ENCODE measurements around the gene EDC4.
A peak's percentile ranks its signal among the peaks of the same experiment; 100 is the strongest.

Gene EDC4

GRCh38 chr16:67926181-67926750 lies 53.4 kb downstream of the EDC4 start (continued):
- TF ChIP-seq ZNF280D (tag by site-specific recombination; IDR thresholded peaks at IDR 0.05) (no peak), ZNF791 (tag by site-specific recombination; IDR thresholded peaks at IDR 0.05) (no peak), ZNF658 (tag by site-specific recombination; IDR thresholded peaks at IDR 0.05) (no peak), TRIM28 (IDR thresholded peaks at IDR 0.05; ENCODE audit: borderline replicate concordance, low read length) (peak; percentile 57; the same call in 1 of the 2 replicates), SCRT2 (tag by site-specific recombination; IDR thresholded peaks at IDR 0.05) (peak; percentile 44; the same call in 1 of the 2 replicates), HOXC10 (CRISPR knock-in tag; IDR thresholded peaks at IDR 0.05) (no peak), ZNF792 (tag by site-specific recombination; IDR thresholded peaks at IDR 0.05) (peak; percentile 97; the same call in 1 of the 2 replicates), ZEB2 (tag by site-specific recombination; IDR thresholded peaks at IDR 0.05) (peak; percentile 78; the same call in 1 of the 2 replicates), ZNF561 (tag by site-specific recombination; IDR thresholded peaks at IDR 0.05; ENCODE audit: borderline replicate concordance) (peak; percentile 68; the same call in 1 of the 2 replicates), ZBTB26 (tag by site-specific recombination; optimal IDR thresholded peaks at IDR 0.05) (peak; percentile 26), OVOL3 (tag by site-specific recombination; IDR thresholded peaks at IDR 0.05) (no peak), KLF17 (tag by site-specific recombination; IDR thresholded peaks at IDR 0.05) (0 out of 2 replicates have a peak, but pooled peaks have one; percentile 25), ZXDB (tag by site-specific recombination; IDR thresholded peaks at IDR 0.05) (peak; percentile 49; the same call in 1 of the 2 replicates), SP2 (tag by site-specific recombination; IDR thresholded peaks at IDR 0.05) (no peak), ZNF639 (tag by site-specific recombination; IDR thresholded peaks at IDR 0.05) (0 out of 2 replicates have a peak, but pooled peaks have one; percentile 44), ZNF404 (tag by site-specific recombination; IDR thresholded peaks at IDR 0.05) (no peak), ZNF423 (tag by site-specific recombination; IDR thresholded peaks at IDR 0.05) (no peak), ZNF248 (tag by site-specific recombination; IDR thresholded peaks at IDR 0.05) (no peak), ZSCAN5A (tag by site-specific recombination; IDR thresholded peaks at IDR 0.05) (no peak), KLF8 (tag by site-specific recombination; IDR thresholded peaks at IDR 0.05) (0 out of 2 replicates have a peak, but pooled peaks have one; percentile 38), PATZ1 (tag by site-specific recombination; IDR thresholded peaks at IDR 0.05) (peak; percentile 87), ZNF660 (tag by site-specific recombination; IDR thresholded peaks at IDR 0.05) (peak; percentile 68), CTCF (tag by site-specific recombination; IDR thresholded peaks at IDR 0.05) (peak; percentile 43), HIC1 (tag by site-specific recombination; IDR thresholded peaks at IDR 0.05) (peak; percentile 70; the same call in 1 of the 2 replicates), FEZF1 (tag by site-specific recombination; IDR thresholded peaks at IDR 0.05) (no peak; the same call in 1 of the 2 replicates)
